Activated CD4-positive, alpha-beta memory T cell treated with anti-CD3 and anti-CD28 coated beads, Interleukin-2, amount 10 ng/mL, durations not matched to agents 7 days and 5 days (primary cell): ENCODE results near the gene CFLAR. TPM values are rescaled to one million over a fixed set of nuclear protein-coding genes. Genes with fewer than 3 reads are reported as not detected.
A peak's percentile ranks its signal among the peaks of the same experiment; 100 is the strongest.
"Not testable (repeated sequence)": the region's sequence is repeated elsewhere in the genome, so short reads cannot be mapped to it uniquely, and the experiment has no call there.

Source experiments
- CTCF ChIA-PET: fragments of 350-600 bp; sonication (Branson Sonifier 250); formaldehyde crosslinking; loops from one replicate; lab custom pipeline; 2021; ENCODE audit warnings: antibody characterized with exemption, inconsistent platforms; lab: Charles Lee
- POLR2A ChIA-PET: fragments of 350-600 bp; sonication (Branson Sonifier 250); formaldehyde crosslinking; loops from one replicate; lab custom pipeline; 2021; ENCODE audit warnings: antibody characterized with exemption; lab: Charles Lee
- DNase-seq: peaks from one replicate; pipeline ENCODE4 v3.0.0-alpha.2; 2020
- H3K27ac Mint-ChIP-seq: one replicate; pipeline ENCODE4 v1.8.0; 2021; ENCODE audit warnings: mild to moderate bottlenecking, mixed read lengths
- H3K27me3 Mint-ChIP-seq: one replicate; pipeline ENCODE4 v1.8.0; 2021; ENCODE audit warnings: mixed read lengths
- H3K36me3 Mint-ChIP-seq: one replicate; pipeline ENCODE4 v1.8.0; 2021; ENCODE audit warnings: low read depth, mixed read lengths
- H3K4me1 Mint-ChIP-seq: one replicate; pipeline ENCODE4 v1.8.0; 2021; ENCODE audit warnings: mixed read lengths
- H3K4me3 Mint-ChIP-seq: one replicate; pipeline ENCODE4 v1.8.0; 2021; ENCODE audit warnings: mild to moderate bottlenecking, mixed read lengths
- H3K9me3 Mint-ChIP-seq: one replicate; pipeline ENCODE4 v1.8.0; 2021; ENCODE audit warnings: mixed read lengths
- total RNA-seq, 2 experiments: library from RNA; stranded (reverse); gene quantifications; one replicate each; pipeline ENCODE4 v1.2.3, GENCODE V29; 2021

The CFLAR gene
- total RNA-seq, 2 experiments from 2014 or later, result 192 to 196 TPM

DNA sequence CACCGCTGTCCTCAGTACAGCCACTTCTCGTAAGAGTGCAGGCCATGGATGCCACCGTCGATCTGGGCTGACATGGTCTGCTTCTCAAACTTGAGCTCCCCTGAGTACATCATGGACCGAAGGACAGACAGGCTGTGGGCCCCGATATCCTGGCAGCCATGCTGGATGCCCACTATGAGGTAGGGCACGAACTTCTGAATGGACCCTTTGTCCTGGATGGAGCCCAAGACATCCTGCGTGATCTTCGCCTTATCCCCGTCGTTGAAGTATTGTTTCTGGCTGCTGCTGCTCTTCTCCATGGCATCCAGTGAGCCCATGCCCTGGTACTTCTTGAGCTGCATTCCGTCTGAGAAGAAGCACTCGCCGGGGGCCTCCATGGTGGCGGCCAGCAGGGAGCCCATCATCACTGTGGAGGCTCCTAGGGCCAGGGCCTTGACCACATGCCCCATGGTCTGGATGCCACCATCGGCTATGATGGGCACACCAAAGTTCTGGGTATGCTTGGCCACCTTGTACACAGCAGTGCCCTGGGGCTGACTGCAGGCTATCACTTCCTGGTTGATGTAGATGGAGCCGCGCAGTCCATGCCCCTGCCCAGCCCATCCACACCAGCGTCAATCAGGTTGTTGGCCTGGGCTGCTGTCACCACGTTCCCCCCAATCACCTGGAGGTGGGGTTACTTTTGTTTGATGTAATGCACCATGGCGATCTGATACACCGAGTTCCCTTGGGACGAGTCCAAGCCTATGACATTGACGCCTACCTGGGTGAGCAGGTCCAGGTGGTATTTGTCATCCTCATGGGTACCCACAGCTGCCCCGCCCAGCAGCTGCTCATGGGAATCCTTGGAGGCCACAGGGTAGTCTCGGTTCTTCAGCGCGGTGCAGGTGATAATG lies 21.8 kb downstream of the CFLAR start:
- Mint-ChIP-seq H3K9me3 (no peaks in the 10 kb centered on the region), H3K27me3 (no peaks in the 10 kb centered on the region), H3K36me3 (peaks cover 85% of the 10 kb centered on the region), H3K4me3 (no peak overlapping the region), H3K27ac (no peak overlapping the region), H3K4me1 (peaks cover 56% of the 10 kb centered on the region)
- no peak for DNase-seq
- POLR2A ChIA-PET, result interaction anchor here (0.7 to 1.1 kb wide), 2 partner anchors 9 to 95 kb away, joined by 3 read pairs; no protein-coding TSS in a partner anchor
- CTCF ChIA-PET, result interaction anchor here (0.7 kb wide), 1 partner anchor 18 kb away, joined by 5 read pairs; no protein-coding TSS in a partner anchor

DNA sequence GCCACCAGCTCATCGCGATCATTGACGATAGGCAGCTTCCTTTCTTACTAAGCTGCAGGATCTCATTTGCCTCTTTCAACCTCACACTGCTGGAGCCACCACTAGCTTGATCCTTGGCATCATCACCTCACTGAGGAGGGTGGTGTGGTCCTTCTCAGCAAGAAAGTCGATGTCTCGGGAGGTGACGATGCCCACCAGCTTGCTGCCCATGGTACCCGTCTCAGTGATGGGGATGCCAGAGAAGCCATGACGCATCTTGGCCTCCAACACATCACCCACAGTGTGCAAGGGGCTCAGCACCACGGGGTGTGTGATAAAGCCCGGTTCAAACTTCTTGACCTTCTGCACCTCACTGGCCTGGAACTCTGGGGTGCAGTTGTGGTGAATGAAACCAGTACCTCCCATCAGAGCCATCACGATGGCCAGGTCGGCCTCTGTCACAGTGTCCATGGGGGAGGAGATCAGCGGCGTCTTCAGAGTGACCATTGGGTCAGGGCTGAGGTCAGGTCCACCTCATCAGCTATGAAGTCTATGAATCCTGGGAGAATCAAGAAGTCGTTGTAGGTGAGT lies 22.5 kb downstream of the CFLAR start:
- H3K9me3 Mint-ChIP-seq, result no peaks in the 10 kb centered on the region
- POLR2A ChIA-PET, result interaction anchor here (1.1 kb wide), 1 partner anchor 94 kb away, joined by 3 read pairs; no protein-coding TSS in a partner anchor
- H3K27me3 Mint-ChIP-seq, result no peaks in the 10 kb centered on the region
- CTCF ChIA-PET, result no interaction called here
- H3K4me3 Mint-ChIP-seq, result no peak overlapping the region
- H3K4me1 Mint-ChIP-seq, result peaks cover 49% of the 10 kb centered on the region
- DNase-seq, result no peak
- H3K36me3 Mint-ChIP-seq, result peaks cover 82% of the 10 kb centered on the region
- H3K27ac Mint-ChIP-seq, result no peak overlapping the region

DNA sequence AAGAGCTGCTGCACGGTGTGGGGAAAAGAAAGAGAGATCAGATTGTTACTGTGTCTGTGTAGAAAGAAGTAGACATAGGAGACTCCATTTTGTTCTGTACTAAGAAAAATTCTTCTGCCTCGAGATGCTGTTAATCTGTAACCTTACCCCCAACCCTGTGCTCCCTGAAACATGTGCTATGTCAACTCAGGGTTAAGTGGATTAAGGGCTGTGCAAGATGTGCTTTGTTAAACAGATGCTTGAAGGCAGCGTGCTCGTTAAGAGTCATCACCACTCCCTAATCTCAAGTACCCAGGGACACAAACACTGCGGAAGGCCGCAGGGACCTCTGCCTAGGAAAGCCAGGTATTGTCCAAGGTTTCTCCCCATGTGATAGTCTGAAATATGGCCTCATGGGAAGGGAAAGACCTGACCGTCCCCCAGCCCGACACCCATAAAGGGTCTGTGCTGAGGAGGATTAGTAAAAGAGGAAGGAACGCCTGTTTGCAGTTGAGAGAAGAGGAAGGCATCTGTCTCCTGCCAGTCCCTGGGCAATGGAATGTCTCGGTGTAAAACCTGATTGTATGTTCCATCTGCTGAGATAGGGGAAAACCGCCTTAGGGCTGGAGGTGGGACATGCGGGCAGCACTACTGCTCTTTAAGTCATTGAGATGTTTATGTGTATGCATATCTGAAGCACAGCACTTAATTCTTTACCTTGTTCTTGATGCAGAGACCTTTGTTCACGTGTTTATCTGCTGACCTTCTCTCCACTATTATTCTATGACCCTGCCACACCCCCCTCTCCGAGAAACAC lies 23.2 kb downstream of the CFLAR start:
- H3K9me3 Mint-ChIP-seq, H3K27me3 Mint-ChIP-seq, H3K4me3 Mint-ChIP-seq, H3K27ac Mint-ChIP-seq, DNase-seq, CTCF ChIA-PET: not testable (repeated sequence)
- peaks cover 47% of the 10 kb centered on the region for H3K4me1 Mint-ChIP-seq
- peaks cover 80% of the 10 kb centered on the region for H3K36me3 Mint-ChIP-seq
- POLR2A ChIA-PET, result interaction anchor here (1.1 kb wide), 1 partner anchor 93 kb away, joined by 3 read pairs; no protein-coding TSS in a partner anchor

DNA sequence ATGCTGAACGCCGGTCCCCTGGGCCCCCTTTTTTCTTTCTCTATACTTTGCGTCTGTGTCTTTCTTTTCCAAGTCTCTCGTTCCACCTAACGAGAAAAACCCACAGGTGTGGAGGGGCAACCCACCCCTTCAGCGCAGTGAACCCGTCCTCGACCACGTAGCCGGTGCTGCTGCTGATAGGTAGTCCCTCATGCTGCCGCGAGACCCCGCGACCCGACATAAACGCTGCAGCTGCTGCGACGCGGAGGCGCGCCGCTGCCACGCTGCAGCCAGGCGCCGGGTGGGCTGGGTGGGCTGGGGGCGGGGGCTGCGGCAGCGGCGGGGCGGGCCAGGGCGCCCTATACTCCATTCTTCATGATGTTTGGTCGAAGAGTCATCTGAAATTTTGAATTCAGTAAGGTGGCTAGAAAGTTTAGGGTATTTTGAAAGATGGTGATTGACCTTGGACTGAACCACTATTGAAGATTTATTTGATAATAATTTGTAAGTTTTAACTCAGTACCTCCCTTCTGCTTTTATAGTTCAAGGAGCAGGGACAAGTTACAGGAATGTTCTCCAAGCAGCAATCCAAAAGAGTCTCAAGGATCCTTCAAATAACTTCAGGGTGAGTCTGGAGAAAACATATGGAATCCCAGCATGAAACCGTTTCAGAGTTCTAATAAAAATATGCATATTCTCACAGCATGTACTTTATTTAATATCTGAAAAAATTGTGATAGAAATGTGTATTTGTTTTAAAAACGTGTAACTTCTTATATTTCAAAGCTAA lies 24.1 kb downstream of the CFLAR start:
- H3K27me3 Mint-ChIP-seq, result no peaks in the 10 kb centered on the region
- no peak overlapping the region for H3K27ac Mint-ChIP-seq
- ChIA-PET POLR2A (no interaction called here), CTCF (interaction anchor here (1.2 to 1.5 kb wide), 2 partner anchors 22 to 92 kb away, joined by 4 read pairs; no protein-coding TSS in a partner anchor)
- no peaks in the 10 kb centered on the region for H3K9me3 Mint-ChIP-seq
- H3K4me3 Mint-ChIP-seq, result no peak overlapping the region
- H3K4me1 Mint-ChIP-seq, result peaks cover 43% of the 10 kb centered on the region
- H3K36me3 Mint-ChIP-seq, result peaks cover 77% of the 10 kb centered on the region
- DNase-seq, result no peak

GRCh38 chr2:201144101-201145051 lies 28.4 kb downstream of the CFLAR start:
- H3K27ac Mint-ChIP-seq, result no peak overlapping the region
- H3K4me1 Mint-ChIP-seq, result peaks cover 17% of the 10 kb centered on the region
- no peaks in the 10 kb centered on the region for H3K27me3 Mint-ChIP-seq
- POLR2A ChIA-PET, result interaction anchor here (0.7 to 3.9 kb wide), 6 partner anchors 11 to 89 kb away, joined by 3 to 32 read pairs (median 3); partner anchors contain the start of gene CFLAR
- CTCF ChIA-PET, result interaction anchor here (0.8 to 2.8 kb wide), 7 partner anchors 11 to 241 kb away, joined by 3 to 15 read pairs (median 5); no protein-coding TSS in a partner anchor
- DNase-seq, result no peak
- peaks cover 60% of the 10 kb centered on the region for H3K36me3 Mint-ChIP-seq
- no peaks in the 10 kb centered on the region for H3K9me3 Mint-ChIP-seq
- no peak overlapping the region for H3K4me3 Mint-ChIP-seq

- H3K4me3 Mint-ChIP-seq, result no peak overlapping the region
- H3K9me3 Mint-ChIP-seq, result no peaks in the 10 kb centered on the region
- H3K4me1 Mint-ChIP-seq, result peaks cover 31% of the 10 kb centered on the region
- CTCF ChIA-PET, result interaction anchor here (0.7 to 2.3 kb wide), 7 partner anchors 10 to 242 kb away, joined by 3 to 10 read pairs (median 5); no protein-coding TSS in a partner anchor
- H3K27ac Mint-ChIP-seq, result no peak overlapping the region
- POLR2A ChIA-PET, result interaction anchor here (1.2 to 2.3 kb wide), 5 partner anchors 10 to 76 kb away, joined by 3 to 6 read pairs (median 4); partner anchors contain the start of gene NDUFB3
- H3K36me3 Mint-ChIP-seq, result peaks cover 68% of the 10 kb centered on the region
- no peak for DNase-seq
- H3K27me3 Mint-ChIP-seq, result no peaks in the 10 kb centered on the region
These were observed 32.5 kb downstream of the CFLAR start for GRCh38 chr2:201148434-201148990.

- H3K27me3 Mint-ChIP-seq, result no peaks in the 10 kb centered on the region
- CTCF ChIA-PET, result interaction anchor here (1.2 to 2.3 kb wide), 7 partner anchors 9 to 83 kb away, joined by 3 to 10 read pairs (median 5); no protein-coding TSS in a partner anchor
- H3K27ac Mint-ChIP-seq, result peak overlapping the region; percentile 38
- H3K36me3 Mint-ChIP-seq, result peaks cover 64% of the 10 kb centered on the region
- POLR2A ChIA-PET, result interaction anchor here (1.2 to 2.8 kb wide), 5 partner anchors 9 to 32 kb away, joined by 3 to 9 read pairs (median 5); no protein-coding TSS in a partner anchor
- no peak for DNase-seq
- no peak overlapping the region for H3K4me3 Mint-ChIP-seq
- peaks cover 31% of the 10 kb centered on the region for H3K4me1 Mint-ChIP-seq
- no peaks in the 10 kb centered on the region for H3K9me3 Mint-ChIP-seq
These were observed 33.3 kb downstream of the CFLAR start for GRCh38 chr2:201149064-201149820.

GRCh38 chr2:201149821-201150165 lies 33.8 kb downstream of the CFLAR start:
- POLR2A ChIA-PET, result interaction anchor here (2.8 kb wide), 1 partner anchor 32 kb away, joined by 9 read pairs; no protein-coding TSS in a partner anchor
- CTCF ChIA-PET, result interaction anchor here (1.3 to 1.6 kb wide), 3 partner anchors 19 to 82 kb away, joined by 3 to 5 read pairs (median 4); no protein-coding TSS in a partner anchor
- not testable (repeated sequence) for DNase-seq, H3K27me3 Mint-ChIP-seq, H3K9me3 Mint-ChIP-seq, H3K4me3 Mint-ChIP-seq
- peak overlapping the region; percentile 38 for H3K27ac Mint-ChIP-seq
- H3K4me1 Mint-ChIP-seq, result peaks cover 33% of the 10 kb centered on the region
- H3K36me3 Mint-ChIP-seq, result peaks cover 68% of the 10 kb centered on the region

GRCh38 chr2:201150454-201151020 lies 34.6 kb downstream of the CFLAR start:
- Mint-ChIP-seq H3K4me1 (peaks cover 32% of the 10 kb centered on the region), H3K27ac (peak overlapping the region; percentile 68), H3K9me3 (no peaks in the 10 kb centered on the region), H3K4me3 (no peak overlapping the region), H3K27me3 (no peaks in the 10 kb centered on the region), H3K36me3 (peaks cover 73% of the 10 kb centered on the region)
- DNase-seq, result no peak
- CTCF ChIA-PET, result interaction anchor here (0.9 to 1.3 kb wide), 4 partner anchors 20 to 32 kb away, joined by 3 to 5 read pairs (median 4); partner anchors contain the start of gene CASP10
- POLR2A ChIA-PET, result interaction anchor here (0.7 to 2.8 kb wide), 4 partner anchors 15 to 33 kb away, joined by 3 to 9 read pairs (median 4); no protein-coding TSS in a partner anchor
